Embryonic facial prominence (tissue), 1 donor: ENCODE measurements around the gene MYL7.

Experiments
- DNase-seq: peaks from one replicate; pipeline ENCODE4 v3.0.0-alpha.2; 2016; ENCODE audit errors: extremely low spot score

The MYL7 gene

DNA sequence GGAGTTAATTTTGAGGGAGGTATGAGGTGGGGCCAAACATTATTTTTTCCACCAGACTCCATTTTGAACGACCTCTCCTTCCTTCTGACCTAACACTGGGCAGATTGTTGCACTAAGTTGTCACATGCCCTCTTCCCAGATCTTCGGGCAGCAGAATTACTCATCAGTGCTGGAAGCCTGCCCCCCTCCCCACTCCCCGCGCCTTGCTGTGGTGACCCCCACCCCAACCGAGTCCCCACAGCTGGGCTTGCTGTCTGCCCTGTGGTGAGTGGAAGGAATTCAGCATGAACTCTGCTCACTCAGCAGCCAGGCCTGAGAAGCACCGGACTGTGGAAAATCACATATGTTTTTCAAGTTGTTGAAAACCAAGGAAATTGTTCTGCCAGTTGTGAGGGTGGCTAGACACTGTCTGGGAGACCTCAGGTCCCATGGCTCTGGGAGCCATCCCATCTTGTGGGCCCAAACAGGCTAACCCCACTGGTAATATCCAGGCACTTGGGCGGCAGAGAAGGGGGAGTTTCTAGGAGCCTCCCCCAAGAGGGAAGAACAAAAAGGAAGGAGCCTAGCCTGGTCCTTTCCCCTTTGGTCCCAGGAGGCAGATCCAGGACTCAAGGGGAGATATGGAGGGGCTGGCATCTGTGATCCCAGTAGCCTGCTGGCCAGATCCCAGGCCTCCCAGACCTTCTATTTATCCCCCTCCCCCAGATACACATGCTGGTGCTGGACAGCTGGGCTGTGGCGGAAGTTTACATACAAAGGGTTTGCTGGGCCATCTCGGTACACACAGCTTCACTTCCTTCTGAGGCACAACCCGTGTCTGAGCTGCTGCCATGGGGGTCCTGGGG lies 40.5 kb downstream of the MYL7 start:
- DNase-seq: no peak

DNA sequence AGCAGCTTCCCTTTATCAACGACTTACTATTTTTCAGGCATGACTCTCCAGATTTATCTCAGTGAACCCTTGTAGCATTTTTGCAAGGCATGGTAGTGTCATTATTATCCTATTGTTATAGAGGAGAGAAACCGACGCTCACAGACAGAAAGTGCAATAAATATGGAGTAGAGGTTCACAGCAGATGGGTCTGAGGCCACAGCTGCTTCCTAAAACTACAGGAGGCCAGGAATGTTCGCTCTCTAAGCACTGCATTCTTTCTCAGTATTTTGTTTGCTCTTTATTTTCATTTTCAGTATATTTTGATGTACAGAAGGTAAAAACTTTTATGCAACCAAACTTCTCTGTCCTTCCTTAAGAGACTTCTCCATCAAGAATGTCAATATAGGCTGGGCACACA lies 41.5 kb downstream of the MYL7 start:
- no peak for DNase-seq

DNA sequence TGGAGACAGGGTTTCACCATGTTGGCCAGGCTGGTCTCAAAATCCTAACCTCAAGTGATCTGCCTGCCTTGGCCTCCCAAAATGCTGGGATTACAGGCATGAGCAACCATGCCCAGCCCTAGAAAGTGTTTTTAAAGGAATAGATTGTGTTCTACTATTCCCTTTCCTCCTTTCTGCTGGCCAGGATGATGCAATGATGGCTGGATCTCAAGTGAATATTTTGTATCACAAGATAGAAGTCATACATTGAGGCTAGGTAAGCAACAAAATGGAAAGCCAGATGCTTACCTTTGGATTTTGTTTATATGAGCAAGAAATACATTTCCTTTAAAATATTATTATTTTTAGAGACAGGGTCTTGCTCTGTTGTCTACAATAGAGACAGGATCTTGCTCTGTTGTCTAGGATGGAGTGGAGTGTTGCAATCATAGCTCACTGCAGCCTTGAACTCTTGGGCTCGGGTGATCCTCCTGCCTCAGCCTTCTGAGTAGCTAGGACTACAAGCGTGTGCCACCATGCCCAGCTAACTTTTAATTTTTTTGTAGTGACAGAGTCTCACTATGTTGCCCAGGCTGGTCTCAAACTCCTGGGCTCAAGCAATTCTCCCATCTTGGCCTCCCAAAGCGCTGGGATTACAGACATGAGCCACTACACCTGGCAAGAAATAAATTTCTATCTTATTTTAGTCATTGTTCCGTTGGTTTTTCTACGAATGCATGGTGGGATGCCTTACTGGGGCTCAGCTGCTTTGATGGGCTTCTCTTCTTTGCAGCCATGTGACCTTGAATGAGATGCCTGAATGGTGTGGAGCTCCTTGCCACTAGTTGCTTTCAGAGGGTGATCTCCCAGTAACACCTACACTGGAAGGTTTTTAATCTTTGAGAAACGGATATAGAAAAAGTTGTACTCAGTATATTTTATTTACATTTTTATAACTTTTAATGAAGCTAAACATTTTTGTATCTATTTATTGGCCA lies 42.8 kb downstream of the MYL7 start:
- no peak for DNase-seq

DNA sequence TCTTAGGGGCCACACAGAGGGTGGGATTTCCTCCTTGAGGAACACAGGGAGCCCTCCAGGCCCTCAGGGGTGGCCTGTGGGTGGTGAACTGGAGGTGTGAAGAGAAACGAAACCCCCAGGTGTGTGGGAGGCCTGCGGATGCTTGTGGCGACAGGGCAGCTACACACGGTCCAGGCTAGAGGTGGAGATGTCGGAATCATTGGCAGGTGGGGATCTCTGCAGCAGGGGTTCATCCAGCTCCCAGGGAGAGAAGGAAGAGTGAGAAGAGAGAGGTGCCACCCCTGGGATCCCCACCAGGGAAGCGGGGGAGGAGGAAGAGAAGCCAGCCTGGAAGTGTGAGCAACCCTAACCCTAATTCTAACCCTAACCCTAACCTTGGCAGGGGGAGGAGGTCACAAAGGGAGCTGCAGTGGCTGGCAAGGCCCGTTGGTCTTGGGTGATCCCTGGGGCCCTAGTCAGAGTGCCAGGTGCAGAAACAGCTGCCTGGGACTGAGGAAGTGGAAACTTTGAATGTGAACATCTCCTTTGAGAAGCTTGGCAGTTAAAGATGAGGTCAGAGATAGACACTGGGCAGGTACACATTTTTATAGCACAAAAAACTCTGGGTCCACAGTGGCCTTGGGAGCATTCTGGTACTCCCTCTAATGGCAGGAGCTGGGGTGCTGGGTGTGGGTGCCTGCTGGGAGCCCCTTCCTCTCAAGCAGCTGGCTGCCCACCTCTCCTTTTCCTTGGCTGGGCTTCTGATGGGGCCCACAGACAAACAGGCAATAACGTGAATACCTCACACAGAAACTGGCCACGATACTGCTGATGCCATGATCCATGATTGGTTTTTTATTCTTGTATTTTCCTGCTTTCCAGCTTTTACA lies 43.8 kb downstream of the MYL7 start:
- DNase-seq: no peak

DNA sequence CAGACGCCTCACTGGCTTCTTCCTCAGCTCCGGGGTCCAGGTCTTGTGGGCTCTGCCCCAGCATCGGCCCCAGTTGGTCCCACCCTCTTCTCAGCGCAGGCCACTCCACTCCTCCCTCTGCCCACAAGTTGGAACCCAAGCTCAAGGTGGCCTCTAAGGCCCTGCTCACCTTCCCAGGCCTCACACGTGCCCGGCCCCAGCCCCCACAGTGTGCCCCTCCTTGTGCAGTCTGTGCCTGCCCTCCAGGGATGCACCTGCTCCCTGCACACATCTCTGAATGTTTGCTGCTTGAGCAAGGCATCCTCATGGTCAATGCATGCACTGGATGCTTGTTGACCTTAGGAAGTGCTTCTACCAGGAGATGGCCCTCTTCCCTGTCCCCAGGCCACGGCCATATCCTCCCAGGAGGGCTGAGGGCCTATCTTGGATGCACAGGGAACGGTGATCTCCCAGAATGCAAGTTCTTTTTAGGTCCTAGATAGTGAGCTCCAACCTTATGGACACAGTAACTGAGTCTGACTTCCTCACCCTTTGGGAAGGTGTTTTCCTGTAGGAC lies 44.7 kb downstream of the MYL7 start:
- no peak for DNase-seq

DNA sequence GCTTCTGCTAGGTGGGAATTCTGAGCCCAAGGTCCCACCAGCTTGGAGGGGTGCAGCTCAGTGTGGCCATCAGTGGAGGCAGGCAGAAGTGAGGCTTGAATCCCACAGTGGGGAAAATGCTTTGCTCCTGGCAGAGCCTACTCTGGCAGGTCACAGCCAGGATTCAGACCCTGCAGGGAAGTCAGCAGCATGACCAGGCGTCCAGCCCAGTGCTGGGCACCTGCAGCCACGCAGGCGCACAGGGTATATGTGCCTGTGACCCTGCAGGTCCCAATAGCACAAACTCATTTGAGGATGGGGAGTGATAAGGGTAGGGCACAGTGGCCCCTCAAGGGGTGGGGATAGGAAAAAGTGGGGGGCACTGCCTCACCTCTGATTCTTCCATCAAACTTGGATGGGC lies 45.4 kb downstream of the MYL7 start:
- DNase-seq: no peak

DNA sequence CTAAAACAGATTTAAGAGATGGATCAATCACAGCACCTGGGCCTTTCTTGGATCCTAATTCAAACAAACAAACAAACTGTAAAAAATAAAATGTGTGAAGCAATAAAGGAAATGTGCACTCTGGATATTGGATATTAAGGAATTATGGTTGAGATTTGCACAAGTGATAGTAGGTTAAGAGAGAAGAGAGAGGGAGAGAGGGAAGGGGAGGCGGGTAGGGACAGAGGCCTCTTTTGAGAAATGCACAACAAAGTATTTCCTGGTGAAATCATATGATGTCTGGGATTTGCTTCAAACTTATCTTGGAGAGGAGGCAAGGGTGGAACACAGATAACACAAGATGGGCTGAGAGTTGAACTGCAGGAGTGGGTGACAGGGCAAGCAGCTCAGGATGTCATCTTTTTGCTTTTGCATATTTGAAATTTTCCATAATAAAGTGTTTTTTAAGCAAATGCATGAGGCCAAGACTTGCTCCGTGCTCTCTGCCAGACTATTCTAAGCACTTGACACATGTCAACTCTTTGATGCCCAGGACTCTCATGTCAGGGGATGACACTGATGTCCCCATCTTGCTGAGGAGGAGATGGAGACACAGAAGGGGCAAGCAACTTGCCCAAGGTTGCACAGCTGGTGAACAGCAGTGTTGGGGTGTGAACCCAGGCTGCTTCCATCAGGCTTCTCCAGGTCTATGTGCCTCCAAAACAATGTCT lies 46.1 kb downstream of the MYL7 start:
- no peak for DNase-seq

DNA sequence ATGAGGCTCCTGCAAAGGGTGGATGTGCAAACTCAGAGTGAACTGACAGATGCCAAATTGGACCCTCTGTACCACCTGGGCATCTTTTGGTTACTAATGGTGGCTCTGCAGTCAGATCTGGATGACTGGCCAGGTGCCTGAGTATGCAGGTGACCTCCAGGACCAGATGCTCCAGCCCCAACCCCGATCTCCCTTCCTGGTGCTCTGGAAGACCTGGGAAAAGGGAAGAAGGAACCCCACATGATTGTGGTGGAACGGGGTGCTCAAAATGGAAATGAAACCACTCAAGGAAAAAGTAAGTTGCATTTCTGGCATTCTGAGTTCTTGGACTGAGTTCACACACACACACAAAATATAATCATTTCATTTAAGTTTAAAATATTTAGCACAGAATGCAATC lies 46.8 kb downstream of the MYL7 start:
- DNase-seq: no peak

DNA sequence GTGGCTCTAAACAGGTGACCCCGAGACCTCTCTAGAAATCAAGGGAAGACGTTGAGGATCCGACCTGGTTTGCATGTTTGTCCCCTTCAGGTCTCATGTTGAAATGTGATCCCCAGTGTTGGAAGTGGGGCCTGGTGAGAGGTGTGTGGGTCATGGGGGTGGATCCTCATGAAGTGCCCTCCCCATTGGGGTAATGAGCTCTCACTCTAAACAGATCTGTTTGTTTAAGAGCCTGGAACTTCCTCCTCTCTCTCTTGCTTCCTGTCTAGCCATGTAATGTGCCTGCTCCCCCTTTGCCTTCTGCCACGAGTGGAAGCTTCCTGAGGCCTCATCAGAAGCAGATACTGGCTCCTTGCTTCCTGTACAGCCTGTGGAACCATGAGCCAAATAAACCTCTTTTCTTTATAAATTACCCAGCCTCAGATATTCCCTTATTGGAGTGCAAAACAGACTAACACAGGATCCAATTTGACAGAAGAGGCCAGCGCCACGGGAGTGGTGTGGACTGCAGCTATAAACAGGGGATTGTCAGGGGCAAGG lies 48.0 kb downstream of the MYL7 start:
- DNase-seq: no peak
